Measurements from ENCODE around the gene VGLL3. TPM values are rescaled to one million over a fixed set of nuclear protein-coding genes. Genes with fewer than 3 reads are reported as not detected.

The VGLL3 gene
- total RNA-seq, 1 experiment from 2014 or later = 40.0 TPM

DNA sequence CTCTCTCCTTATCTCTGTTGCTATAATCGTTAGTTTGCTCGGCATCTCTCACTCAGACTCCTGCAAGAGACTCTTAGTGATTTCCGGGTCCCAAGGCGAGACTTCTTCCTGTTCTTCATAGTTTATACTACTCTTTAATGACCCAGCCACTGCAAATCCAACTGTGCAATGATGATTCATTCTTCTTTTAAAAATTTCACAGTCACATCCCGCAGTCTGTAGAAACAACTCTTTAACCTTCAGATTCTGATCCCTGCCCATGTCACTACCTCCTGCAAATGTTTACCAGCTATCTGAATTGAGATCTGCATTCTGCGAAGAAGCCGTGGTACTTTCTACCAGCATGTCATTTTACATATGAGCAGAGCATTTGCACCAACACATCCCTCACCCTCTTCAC lies 2.8 kb upstream of the VGLL3 start:
- peaks cover 42% of the 10 kb centered on the region for H3K4me1 Mint-ChIP-seq (ENCODE audit: low read depth, unreplicated experiment)
- DNase-seq = peak; percentile 37
- no peaks in the 10 kb centered on the region for H3K27me3 Mint-ChIP-seq (ENCODE audit: unreplicated experiment)
- H3K27ac Mint-ChIP-seq (ENCODE audit: unreplicated experiment) = peak overlapping the region; percentile 95
- intact Hi-C loops (cut with micrococcal nuclease; ENCODE audit: unreplicated experiment) = loop anchor here (5.0 kb wide), 2 partner anchors 89 to 206 kb away; no protein-coding TSS in a partner anchor
- no TSS peak for BruUV-seq (replicated peaks)
- TF ChIP-seq, protein P1, sequence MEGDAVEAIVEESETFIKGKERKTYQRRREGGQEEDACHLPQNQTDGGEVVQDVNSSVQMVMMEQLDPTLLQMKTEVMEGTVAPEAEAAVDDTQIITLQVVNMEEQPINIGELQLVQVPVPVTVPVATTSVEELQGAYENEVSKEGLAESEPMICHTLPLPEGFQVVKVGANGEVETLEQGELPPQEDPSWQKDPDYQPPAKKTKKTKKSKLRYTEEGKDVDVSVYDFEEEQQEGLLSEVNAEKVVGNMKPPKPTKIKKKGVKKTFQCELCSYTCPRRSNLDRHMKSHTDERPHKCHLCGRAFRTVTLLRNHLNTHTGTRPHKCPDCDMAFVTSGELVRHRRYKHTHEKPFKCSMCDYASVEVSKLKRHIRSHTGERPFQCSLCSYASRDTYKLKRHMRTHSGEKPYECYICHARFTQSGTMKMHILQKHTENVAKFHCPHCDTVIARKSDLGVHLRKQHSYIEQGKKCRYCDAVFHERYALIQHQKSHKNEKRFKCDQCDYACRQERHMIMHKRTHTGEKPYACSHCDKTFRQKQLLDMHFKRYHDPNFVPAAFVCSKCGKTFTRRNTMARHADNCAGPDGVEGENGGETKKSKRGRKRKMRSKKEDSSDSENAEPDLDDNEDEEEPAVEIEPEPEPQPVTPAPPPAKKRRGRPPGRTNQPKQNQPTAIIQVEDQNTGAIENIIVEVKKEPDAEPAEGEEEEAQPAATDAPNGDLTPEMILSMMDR (IDR thresholded peaks at IDR 0.05; ENCODE audit: unreplicated experiment) = no peak
- CTCF ChIA-PET = no interaction called here
- peaks cover 33% of the 10 kb centered on the region for H3K36me3 Mint-ChIP-seq (ENCODE audit: insufficient read depth, unreplicated experiment)
- H3K9me3 Mint-ChIP-seq (ENCODE audit: low read depth, unreplicated experiment) = no peaks in the 10 kb centered on the region
- peak overlapping the region; percentile 60 for H3K4me3 Mint-ChIP-seq (ENCODE audit: low read depth, unreplicated experiment)

DNA sequence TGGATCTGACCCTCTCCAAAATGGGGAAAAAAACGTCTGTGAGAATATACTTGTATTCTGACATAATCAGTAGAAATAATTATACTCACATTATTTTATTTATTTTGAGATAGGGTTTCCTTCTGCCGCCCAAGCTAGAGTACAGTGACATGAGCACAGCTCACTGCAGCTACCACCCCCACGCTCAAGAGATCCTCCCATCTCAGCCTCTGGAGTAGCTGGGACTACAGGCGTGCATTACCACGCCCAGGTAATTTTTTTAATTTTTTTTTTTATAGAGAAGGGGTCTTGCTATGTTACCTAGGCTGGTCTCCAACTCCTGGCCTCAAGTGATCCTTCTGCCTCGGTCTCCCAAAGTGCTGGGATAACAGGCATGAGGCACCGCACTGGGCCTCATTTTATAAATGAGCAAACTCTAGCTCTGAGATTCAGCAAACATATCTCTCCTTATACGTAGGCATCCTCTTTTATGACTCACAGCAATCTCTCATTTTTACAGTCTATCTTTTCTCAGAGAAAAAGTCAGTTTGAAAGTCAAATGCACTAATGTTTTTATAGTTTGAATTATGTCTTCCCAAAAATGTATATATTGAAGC lies 989 bp upstream of the VGLL3 start:
- H3K4me1 Mint-ChIP-seq (ENCODE audit: low read depth, unreplicated experiment) = peaks cover 42% of the 10 kb centered on the region
- no peak for DNase-seq
- peaks cover 40% of the 10 kb centered on the region for H3K36me3 Mint-ChIP-seq (ENCODE audit: insufficient read depth, unreplicated experiment)
- intact Hi-C loops (cut with micrococcal nuclease; ENCODE audit: unreplicated experiment) = loop anchor here (5.0 kb wide), 2 partner anchors 90 to 205 kb away; no protein-coding TSS in a partner anchor
- CTCF ChIA-PET = interaction anchor here (0.6 to 1.9 kb wide), 4 partner anchors 13 to 177 kb away, joined by 3 to 12 read pairs (median 3); no protein-coding TSS in a partner anchor
- H3K27me3 Mint-ChIP-seq (ENCODE audit: unreplicated experiment) = no peaks in the 10 kb centered on the region
- peak overlapping the region; percentile 92 for H3K27ac Mint-ChIP-seq (ENCODE audit: unreplicated experiment)
- TF ChIP-seq, protein P1 (IDR thresholded peaks at IDR 0.05; ENCODE audit: unreplicated experiment) = no peak
- H3K4me3 Mint-ChIP-seq (ENCODE audit: low read depth, unreplicated experiment) = peak overlapping the region; percentile 95
- no TSS peak for BruUV-seq (replicated peaks)
- H3K9me3 Mint-ChIP-seq (ENCODE audit: low read depth, unreplicated experiment) = no peaks in the 10 kb centered on the region

DNA sequence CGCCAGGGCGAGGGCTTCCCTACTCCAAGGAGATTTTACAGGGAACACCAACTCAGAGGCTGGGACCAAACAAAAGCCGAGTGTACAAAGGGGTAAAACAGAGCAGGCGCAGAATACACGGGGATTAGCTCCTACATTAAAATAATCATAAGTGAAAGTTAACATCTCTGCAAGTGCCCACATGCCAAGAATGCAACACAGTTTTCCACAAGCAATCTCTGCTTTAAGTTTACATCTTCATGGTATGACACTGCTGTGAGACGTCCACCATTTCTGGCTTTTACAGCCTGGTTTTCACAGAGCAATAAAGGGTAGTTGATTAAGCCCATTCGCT lies 500 bp upstream of the VGLL3 start:
- Mint-ChIP-seq H3K36me3 (ENCODE audit: insufficient read depth, unreplicated experiment) (peaks cover 40% of the 10 kb centered on the region), H3K4me3 (ENCODE audit: low read depth, unreplicated experiment) (peak overlapping the region; percentile 95), H3K4me1 (ENCODE audit: low read depth, unreplicated experiment) (peaks cover 38% of the 10 kb centered on the region), H3K27me3 (ENCODE audit: unreplicated experiment) (no peaks in the 10 kb centered on the region), H3K27ac (ENCODE audit: unreplicated experiment) (peak overlapping the region; percentile 92), H3K9me3 (ENCODE audit: low read depth, unreplicated experiment) (no peaks in the 10 kb centered on the region)
- TF ChIP-seq, protein P1 (IDR thresholded peaks at IDR 0.05; ENCODE audit: unreplicated experiment) = no peak
- intact Hi-C loops (cut with micrococcal nuclease; ENCODE audit: unreplicated experiment) = loop anchor here (5.0 kb wide), 2 partner anchors 91 to 204 kb away; no protein-coding TSS in a partner anchor
- TSS peak; percentile 79 for BruUV-seq (replicated peaks)
- CTCF ChIA-PET = interaction anchor here (0.6 to 1.9 kb wide), 3 partner anchors 12 to 177 kb away, joined by 3 to 12 read pairs (median 3); no protein-coding TSS in a partner anchor
- no peak for DNase-seq

DNA sequence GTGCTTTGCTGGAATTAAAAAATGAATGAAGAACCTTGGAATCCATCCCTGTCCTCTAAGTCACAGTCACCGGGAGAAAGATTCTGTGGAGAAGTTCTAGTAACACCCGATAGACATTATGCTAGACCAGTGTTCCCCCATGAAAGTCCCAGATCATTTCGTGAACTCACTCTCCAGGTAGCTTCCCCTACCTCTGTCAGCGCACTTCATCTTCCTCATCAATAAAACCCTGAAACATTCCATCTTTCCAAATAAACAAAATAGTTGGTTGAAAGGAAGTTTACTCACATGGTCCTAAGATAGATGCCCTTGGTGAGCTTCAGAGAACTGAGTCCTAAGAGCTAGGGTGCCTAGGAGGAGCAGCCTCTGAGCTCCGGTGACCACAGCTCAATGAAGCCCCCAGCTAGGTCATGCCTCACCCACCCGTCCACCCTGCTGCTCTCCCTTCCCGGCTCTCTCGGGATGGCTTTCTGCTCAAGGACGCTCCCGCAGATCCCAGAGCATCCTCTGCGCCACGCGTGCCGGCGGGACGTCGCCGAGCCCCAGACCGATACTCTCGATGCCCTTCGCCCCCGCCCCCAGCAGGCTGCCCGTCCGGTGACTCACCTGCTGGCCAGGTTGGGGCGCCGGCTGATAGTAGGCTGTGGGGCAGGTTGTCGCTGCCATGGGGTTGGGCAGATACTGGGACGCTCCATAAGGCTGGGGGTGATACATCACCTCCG lies 776 bp downstream of the VGLL3 start:
- TF ChIP-seq, protein P1 (IDR thresholded peaks at IDR 0.05; ENCODE audit: unreplicated experiment) = no peak
- DNase-seq = peak; percentile 87
- H3K9me3 Mint-ChIP-seq (ENCODE audit: low read depth, unreplicated experiment) = no peaks in the 10 kb centered on the region
- H3K4me3 Mint-ChIP-seq (ENCODE audit: low read depth, unreplicated experiment) = peak overlapping the region; percentile 95
- no TSS peak for BruUV-seq (replicated peaks)
- H3K4me1 Mint-ChIP-seq (ENCODE audit: low read depth, unreplicated experiment) = peaks cover 37% of the 10 kb centered on the region
- peaks cover 40% of the 10 kb centered on the region for H3K36me3 Mint-ChIP-seq (ENCODE audit: insufficient read depth, unreplicated experiment)
- CTCF ChIA-PET = interaction anchor here (0.7 to 1.9 kb wide), 3 partner anchors 17 to 93 kb away, joined by 3 to 12 read pairs (median 4); no protein-coding TSS in a partner anchor
- H3K27ac Mint-ChIP-seq (ENCODE audit: unreplicated experiment) = peak overlapping the region; percentile 96
- no peaks in the 10 kb centered on the region for H3K27me3 Mint-ChIP-seq (ENCODE audit: unreplicated experiment)
- intact Hi-C loops (cut with micrococcal nuclease; ENCODE audit: unreplicated experiment) = loop anchor here (1.0 to 5.0 kb wide), 3 partner anchors 10 to 203 kb away; no protein-coding TSS in a partner anchor

Measured in Calu3 (cell line).